Measurements from ENCODE around the gene BANF1. TPM values are rescaled to one million over a fixed set of nuclear protein-coding genes. Genes with fewer than 3 reads are reported as not detected.
"Not testable (repeated sequence)": the region's sequence is repeated elsewhere in the genome, so short reads cannot be mapped to it uniquely, and the experiment has no call there.

BANF1 gene
- total and polyA plus RNA-seq, 9 donors, result 42.1 to 268 (median 207) TPM

- no peak for DNase-seq
- no peak for TF ChIP-seq EP300 (IDR thresholded peaks at IDR 0.05)
- TF ChIP-seq CTCF (IDR thresholded peaks at IDR 0.05), result no peak
- no peak for TF ChIP-seq POLR2A (IDR thresholded peaks at IDR 0.05)
- intact Hi-C loops (cut with DNase I), result no loop called here
- WGBS, 3 donors, result 29 to 44% (median 41%) methylated on average over 5 of the region's 5 CpGs
- Histone ChIP-seq H3K27me3 (no peaks in the 10 kb centered on the region), H3K36me3 (no peaks in the 10 kb centered on the region), H3K4me1 (ENCODE audit: insufficient read depth) (peaks cover 5% of the 10 kb centered on the region), H3K4me3 (no peak overlapping the region), H3K9me3 (no peaks in the 10 kb centered on the region), H3K27ac (no peak overlapping the region)
Observed at GRCh38 chr11:66007201-66007634, 4.9 kb downstream of the BANF1 start.

- 89 to 98% (median 93%) methylated on average over 2 of the region's 2 CpGs for WGBS, 3 donors
- no peak for TF ChIP-seq CTCF (IDR thresholded peaks at IDR 0.05)
- TF ChIP-seq POLR2A (IDR thresholded peaks at IDR 0.05), result no peak
- TF ChIP-seq EP300 (IDR thresholded peaks at IDR 0.05), result no peak
- no peak overlapping the region for H3K27ac ChIP-seq
Observed at GRCh38 chr11:66008095-66008467, 5.8 kb downstream of the BANF1 start.

GRCh38 chr11:66008468-66009101 lies 6.3 kb downstream of the BANF1 start:
- H3K9me3 ChIP-seq, result no peaks in the 10 kb centered on the region
- no peak for DNase-seq
- no peaks in the 10 kb centered on the region for H3K27me3 ChIP-seq
- intact Hi-C loops (cut with DNase I), result no loop called here
- no peaks in the 10 kb centered on the region for H3K36me3 ChIP-seq
- no peak overlapping the region for H3K27ac ChIP-seq
- 54 to 68% (median 58%) methylated on average over 10 of the region's 10 CpGs for WGBS, 3 donors
- TF ChIP-seq CTCF (IDR thresholded peaks at IDR 0.05) (no peak), EP300 (IDR thresholded peaks at IDR 0.05) (no peak), POLR2A (IDR thresholded peaks at IDR 0.05) (no peak)
- no peaks in the 10 kb centered on the region for H3K4me1 ChIP-seq (ENCODE audit: insufficient read depth)
- no peak overlapping the region for H3K4me3 ChIP-seq

More at GRCh38 chr11:66008095-66008467, 5.8 kb downstream of the BANF1 start:
- no peak for DNase-seq
- Histone ChIP-seq H3K9me3 (no peaks in the 10 kb centered on the region), H3K27me3 (no peaks in the 10 kb centered on the region), H3K4me1 (ENCODE audit: insufficient read depth) (peaks cover 5% of the 10 kb centered on the region), H3K36me3 (no peaks in the 10 kb centered on the region), H3K4me3 (no peak overlapping the region)
- intact Hi-C loops (cut with DNase I), result no loop called here

GRCh38 chr11:66010036-66010435 lies 7.7 kb downstream of the BANF1 start:
- H3K36me3 ChIP-seq; H3K4me1 ChIP-seq (ENCODE audit: insufficient read depth); H3K9me3 ChIP-seq; H3K27ac ChIP-seq; H3K4me3 ChIP-seq; H3K27me3 ChIP-seq; intact Hi-C loops (cut with DNase I); DNase-seq: not testable (repeated sequence)
- 70 to 75% (median 72%) methylated on average over 4 of the region's 4 CpGs for WGBS, 3 donors

- H3K4me3 ChIP-seq, result no peak overlapping the region
- DNase-seq, result no peak
- 39 to 51% (median 39%) methylated on average over 14 of the region's 14 CpGs for WGBS, 3 donors
- TF ChIP-seq POLR2A (IDR thresholded peaks at IDR 0.05), result no peak
- no peak for TF ChIP-seq EP300 (IDR thresholded peaks at IDR 0.05)
- no peak for TF ChIP-seq CTCF (IDR thresholded peaks at IDR 0.05)
- no peaks in the 10 kb centered on the region for H3K4me1 ChIP-seq (ENCODE audit: insufficient read depth)
- intact Hi-C loops (cut with DNase I), result no loop called here
- H3K9me3 ChIP-seq, result no peaks in the 10 kb centered on the region
- no peak overlapping the region for H3K27ac ChIP-seq
- H3K27me3 ChIP-seq, result no peaks in the 10 kb centered on the region
- H3K36me3 ChIP-seq, result no peaks in the 10 kb centered on the region
Observed at GRCh38 chr11:66011239-66011784, 9.0 kb downstream of the BANF1 start.
